Effector CD4-positive, alpha-beta T cell (primary cell): Measurements from ENCODE around the gene CCNI2.

ENCODE experiments used
- DNase-seq: peaks from one replicate; pipeline ENCODE4 v3.0.0-alpha.2; 2020

The CCNI2 gene

GRCh38 chr5:132766020-132766805, 19.0 kb downstream of the CCNI2 start:
- DNase-seq: no peak

GRCh38 chr5:132766806-132767055, 19.5 kb downstream of the CCNI2 start:
- no peak for DNase-seq

GRCh38 chr5:132767150-132767549, 19.9 kb downstream of the CCNI2 start:
- no peak for DNase-seq

- DNase-seq: no peak
Measured at GRCh38 chr5:132768485-132768868, 21.3 kb downstream of the CCNI2 start.

- DNase-seq: no peak
Measured at GRCh38 chr5:132770476-132771159, 23.4 kb downstream of the CCNI2 start.

GRCh38 chr5:132771503-132771998, 24.3 kb downstream of the CCNI2 start:
- DNase-seq: no peak

- DNase-seq: no peak
Measured at GRCh38 chr5:132772291-132773070, 25.3 kb downstream of the CCNI2 start.

- no peak for DNase-seq
Measured at GRCh38 chr5:132773114-132773513, 25.9 kb downstream of the CCNI2 start.

GRCh38 chr5:132773601-132774355, 26.6 kb downstream of the CCNI2 start:
- no peak for DNase-seq

GRCh38 chr5:132774406-132774805, 27.2 kb downstream of the CCNI2 start:
- no peak for DNase-seq

GRCh38 chr5:132774896-132775295, 27.7 kb downstream of the CCNI2 start:
- DNase-seq: no peak

GRCh38 chr5:132775476-132775961, 28.3 kb downstream of the CCNI2 start:
- DNase-seq: no peak

GRCh38 chr5:132776131-132776937, 29.1 kb downstream of the CCNI2 start:
- DNase-seq: no peak

- no peak for DNase-seq
Measured at GRCh38 chr5:132776938-132777208, 29.6 kb downstream of the CCNI2 start.

GRCh38 chr5:132777209-132778069, 30.2 kb downstream of the CCNI2 start, which contains the start of gene SEPTIN8:
Gene SEPTIN8, minus strand, starts transcription at chr5:132777239. Its CDS starts 102 bp downstream, at chr5:132777137.
- peak; percentile 15 for DNase-seq

GRCh38 chr5:132778129-132778528, 30.9 kb downstream of the CCNI2 start:
- no peak for DNase-seq

- DNase-seq: no peak
Measured at GRCh38 chr5:132778856-132779255, 31.6 kb downstream of the CCNI2 start.

GRCh38 chr5:132779961-132780360, 32.7 kb downstream of the CCNI2 start:
- DNase-seq: no peak

- no peak for DNase-seq
Measured at GRCh38 chr5:132780577-132780976, 33.4 kb downstream of the CCNI2 start.

- DNase-seq: no peak
Measured at GRCh38 chr5:132781029-132781428, 33.8 kb downstream of the CCNI2 start.

- no peak for DNase-seq
Measured at GRCh38 chr5:132782101-132782500, 34.9 kb downstream of the CCNI2 start.
